ENCODE data around the gene BACE2. TPM values are rescaled to one million over a fixed set of nuclear protein-coding genes. Genes with fewer than 3 reads are reported as not detected.

The BACE2 gene
- total RNA-seq, 1 experiment from 2014 or later = 23.2 TPM

- CTCF ChIA-PET = no interaction called here
- RAD21 ChIA-PET (ENCODE audit: low non-redundant PET in 1 of 2, low total read pairs in 2 of 2, uncharacterized antibody in 2 of 2, unreplicated experiment in 2 of 2) = no interaction called here
- intact Hi-C loops (cut with micrococcal nuclease) = no loop called here
- H3K9ac ChIP-seq (ENCODE audit: low read length) = no peak within 1 kb of the TSS
- no peak within 1 kb of the TSS for H3K27ac ChIP-seq (ENCODE audit: low read depth, low read length)
- no peak within 1 kb of the TSS for H2AFZ ChIP-seq (ENCODE audit: low read depth, low read length, poor library complexity, severe bottlenecking)
- POLR2A ChIA-PET = no interaction called here
- no peak for DNase-seq (ENCODE audit: low read depth, low spot score)
- H4K20me1 ChIP-seq (ENCODE audit: insufficient read depth) = no peaks in the 10 kb centered on the region
- H3K79me2 ChIP-seq (ENCODE audit: insufficient read depth, low read length) = no peaks in the 10 kb centered on the region
- H3K9me3 ChIP-seq (ENCODE audit: control insufficient read depth in 1 of 2, insufficient read depth in 1 of 2, low read depth in 1 of 2, low read length in 2 of 2) = no peaks in the 10 kb centered on the region
- no peak within 1 kb of the TSS for H3K4me2 ChIP-seq (ENCODE audit: low read length)
- no peak within 1 kb of the TSS for H3K4me3 ChIP-seq (replicated peaks in 1 of 2; ENCODE audit: low read depth in 1 of 2, low read length in 2 of 2)
- no peak for ATAC-seq
- TF ChIP-seq ZFX (IDR thresholded peaks at IDR 0.05) = no peak
- TF ChIP-seq SIN3A (IDR thresholded peaks at IDR 0.05; ENCODE audit: low read depth) = no peak
- no peak for TF ChIP-seq SRF (IDR thresholded peaks at IDR 0.05; ENCODE audit: low read depth)
- TF ChIP-seq POLR2AphosphoS5 (IDR thresholded peaks at IDR 0.05; ENCODE audit: low read depth, low read length) = no peak
- no peaks in the 10 kb centered on the region for H3K36me3 ChIP-seq (ENCODE audit: control insufficient read depth in 1 of 2, insufficient read depth in 2 of 2, low read length in 2 of 2)
- H3K4me1 ChIP-seq (ENCODE audit: control insufficient read depth in 1 of 2, insufficient read depth in 2 of 2, low read length in 2 of 2) = no peaks in the 10 kb centered on the region
- BruUV-seq (replicated peaks) = no TSS peak
- H3K27me3 ChIP-seq (ENCODE audit: insufficient read depth, low read length) = no peaks in the 10 kb centered on the region
- H3K9me2 ChIP-seq (ENCODE audit: insufficient read depth) = no peaks in the 10 kb centered on the region
Measured at GRCh38 chr21:41316200-41317062, 148.5 kb downstream of the BACE2 start, which contains the start of gene FAM3B. FAM3B (plus strand) TSS chr21:41316801; CDS start chr21:41316880, 79 bp downstream.

- BruUV-seq (replicated peaks) = no TSS peak
- H3K79me2 ChIP-seq (ENCODE audit: insufficient read depth, low read length) = no peaks in the 10 kb centered on the region
- no peak overlapping the region for H3K9ac ChIP-seq (ENCODE audit: low read length)
- no peaks in the 10 kb centered on the region for H3K36me3 ChIP-seq (ENCODE audit: control insufficient read depth in 1 of 2, insufficient read depth in 2 of 2, low read length in 2 of 2)
- CTCF ChIA-PET = no interaction called here
- H3K9me2 ChIP-seq (ENCODE audit: insufficient read depth) = no peaks in the 10 kb centered on the region
- H3K27ac ChIP-seq (ENCODE audit: low read depth, low read length) = no peak overlapping the region
- no peaks in the 10 kb centered on the region for H4K20me1 ChIP-seq (ENCODE audit: insufficient read depth)
- POLR2A ChIA-PET = no interaction called here
- no peaks in the 10 kb centered on the region for H3K9me3 ChIP-seq (ENCODE audit: control insufficient read depth in 1 of 2, insufficient read depth in 1 of 2, low read depth in 1 of 2, low read length in 2 of 2)
- RAD21 ChIA-PET (ENCODE audit: low non-redundant PET in 1 of 2, low total read pairs in 2 of 2, uncharacterized antibody in 2 of 2, unreplicated experiment in 2 of 2) = no interaction called here
- H3K27me3 ChIP-seq (ENCODE audit: insufficient read depth, low read length) = no peaks in the 10 kb centered on the region
- intact Hi-C loops (cut with micrococcal nuclease) = no loop called here
- H2AFZ ChIP-seq (ENCODE audit: low read depth, low read length, poor library complexity, severe bottlenecking) = no peak overlapping the region
- TF ChIP-seq MAX (IDR thresholded peaks at IDR 0.05) (no peak), SRF (IDR thresholded peaks at IDR 0.05; ENCODE audit: low read depth) (no peak), TCF7L2 (IDR thresholded peaks at IDR 0.05; ENCODE audit: borderline replicate concordance, extremely low read depth, insufficient read depth, insufficient read length) (no peak), YY1 (IDR thresholded peaks at IDR 0.05; ENCODE audit: extremely low read depth, insufficient replicate concordance, low read depth, low read length) (no peak), FOSL1 (IDR thresholded peaks at IDR 0.05; ENCODE audit: low read depth) (no peak), CBX3 (IDR thresholded peaks at IDR 0.05; ENCODE audit: low read depth) (no peak), SP1 (IDR thresholded peaks at IDR 0.05; ENCODE audit: low read depth) (no peak), ZFX (IDR thresholded peaks at IDR 0.05) (no peak), CTCF (IDR thresholded peaks at IDR 0.05 in 2 of 3, conservative IDR thresholded peaks at IDR 0.05 in 1 of 3; ENCODE audit: borderline replicate concordance in 1 of 3, insufficient read depth in 1 of 3, low read depth in 2 of 3, low read length in 2 of 3) (no peak), POLR2AphosphoS5 (IDR thresholded peaks at IDR 0.05; ENCODE audit: low read depth, low read length) (no peak), CEBPB (IDR thresholded peaks at IDR 0.05; ENCODE audit: low read depth) (no peak), SIN3A (IDR thresholded peaks at IDR 0.05; ENCODE audit: low read depth) (no peak)
- no peak overlapping the region for H3K4me3 ChIP-seq (replicated peaks in 1 of 2; ENCODE audit: low read depth in 1 of 2, low read length in 2 of 2)
- DNase-seq (ENCODE audit: low read depth, low spot score) (no peak), ATAC-seq (no peak)
- H3K4me2 ChIP-seq (ENCODE audit: low read length) = no peak overlapping the region
- no peaks in the 10 kb centered on the region for H3K4me1 ChIP-seq (ENCODE audit: control insufficient read depth in 1 of 2, insufficient read depth in 2 of 2, low read length in 2 of 2)
Measured at GRCh38 chr21:41317063-41317392, 149.1 kb downstream of the BACE2 start.

Data from HCT116 (cell line).